IMR-90 (cell line): ENCODE measurements around the gene OR14K1. TPM values are rescaled to one million over a fixed set of nuclear protein-coding genes. Genes with fewer than 3 reads are reported as not detected.

Source experiments
- ATAC-seq: fragments of 200-7000 bp; cut with Tn5 transposase; 2 replicates; pipeline ENCODE4 v1.9.1; 2020; ENCODE audit warnings: low read depth, mild to moderate bottlenecking, moderate library complexity
- BruUV-seq: library from RNA; stranded (reverse); fragments of 400-500 nt; replicated peaks from 2 replicates; lab custom pipeline; 2021; lab: Mats Ljungman, UMichigan
- CTCF ChIA-PET: fragments of 300-600 bp; formaldehyde crosslinking; extraction: SDS; loops from one replicate; lab custom pipeline; 2021; ENCODE audit warnings: antibody characterized with exemption; lab: Yijun Ruan, JAX
- POLR2A ChIA-PET: fragments of 300-600 bp; sonication (Branson Sonifier 250); formaldehyde crosslinking; loops from one replicate; lab custom pipeline; 2022; ENCODE audit warnings: antibody characterized with exemption; ENCODE audit not compliant: unreplicated experiment; lab: Charles Lee
- DNase-seq: peaks from one replicate; pipeline ENCODE4 v3.0.0; 2013
- H2AFZ ChIP-seq: replicated peaks from 2 replicates; pipeline ENCODE3; 2013; ENCODE audit warnings: low read length, mild to moderate bottlenecking; ENCODE audit not compliant: poor library complexity
- H2AK5ac ChIP-seq: 2 replicates; pipeline ENCODE4 v1.6.1; 2013; ENCODE audit warnings: low read depth, low read length, inconsistent platforms
- H2AK9ac ChIP-seq: replicated peaks from 2 replicates; pipeline ENCODE3; 2013; ENCODE audit warnings: mild to moderate bottlenecking, low read depth, low read length, moderate library complexity; ENCODE audit not compliant: poor library complexity
- H2BK120ac ChIP-seq: 2 replicates; pipeline ENCODE4 v1.6.1; 2013; ENCODE audit warnings: low read depth, low read length, inconsistent platforms
- H2BK15ac ChIP-seq: 3 replicates; pipeline ENCODE4 v1.6.1; 2013; ENCODE audit warnings: low read depth, low read length, inconsistent platforms
- H2BK20ac ChIP-seq: 2 replicates; pipeline ENCODE4 v1.6.1; 2013; ENCODE audit warnings: low read depth, mild to moderate bottlenecking, inconsistent platforms, low read length, moderate library complexity
- H2BK5ac ChIP-seq: 2 replicates; pipeline ENCODE4 v1.6.1; 2013; ENCODE audit warnings: mild to moderate bottlenecking, low read depth, low read length, inconsistent platforms; ENCODE audit not compliant: poor library complexity, severe bottlenecking
- H3K14ac ChIP-seq: replicated peaks from 2 replicates; pipeline ENCODE4 v1.6.1; 2013; ENCODE audit warnings: low read depth, low read length, inconsistent platforms
- H3K18ac ChIP-seq: 2 replicates; pipeline ENCODE4 v1.6.1; 2013; ENCODE audit warnings: low read depth, low read length, control low read depth
- H3K23ac ChIP-seq: 2 replicates; pipeline ENCODE4 v1.6.1; 2013; ENCODE audit warnings: low read depth, low read length, inconsistent platforms
- H3K27ac ChIP-seq: 2 replicates; pipeline ENCODE4 v1.5.1; 2013; ENCODE audit warnings: mild to moderate bottlenecking, control low read depth, low read length; ENCODE audit not compliant: insufficient read depth
- H3K27me3 ChIP-seq: 2 replicates; pipeline ENCODE4 v1.6.1; 2013; ENCODE audit warnings: low read length; ENCODE audit not compliant: control insufficient read depth, insufficient read depth
- H3K36me3 ChIP-seq: 2 replicates; pipeline ENCODE4 v1.6.1; 2013; ENCODE audit warnings: low read length, mixed read lengths; ENCODE audit not compliant: control insufficient read depth, insufficient read depth
- H3K4ac ChIP-seq: 2 replicates; pipeline ENCODE4 v1.6.1; 2013; ENCODE audit warnings: low read depth, low read length, inconsistent platforms
- H3K4me1 ChIP-seq: 2 replicates; pipeline ENCODE4 v1.6.1; 2013; ENCODE audit warnings: low read length, mixed read lengths; ENCODE audit not compliant: control insufficient read depth, insufficient read depth
- H3K4me2 ChIP-seq: 2 replicates; pipeline ENCODE4 v1.6.1; 2013; ENCODE audit warnings: low read depth, mild to moderate bottlenecking, control low read depth, low read length, moderate library complexity
- H3K4me3 ChIP-seq: 2 replicates; pipeline ENCODE4 v1.5.1; 2013; ENCODE audit warnings: low read depth, mild to moderate bottlenecking, control low read depth, low read length, moderate library complexity; ENCODE audit not compliant: insufficient read depth
- H3K56ac ChIP-seq: 2 replicates; pipeline ENCODE4 v1.6.1; 2013; ENCODE audit warnings: low read length, inconsistent platforms; ENCODE audit not compliant: insufficient read depth; ENCODE audit errors: extremely low read depth
- H3K79me1 ChIP-seq, 2 experiments: 2 replicates each; pipeline ENCODE4 v1.6.1; 2013; ENCODE audit warnings: low read length in 2 of 2, inconsistent platforms in 1 of 2, low read depth in 1 of 2
- H3K9ac ChIP-seq: 2 replicates; pipeline ENCODE4 v1.6.1; 2013; ENCODE audit warnings: low read depth, low read length, control low read depth
- H3K9me1 ChIP-seq: 2 replicates; pipeline ENCODE4 v1.6.1; 2013; ENCODE audit warnings: low read length, inconsistent platforms; ENCODE audit not compliant: insufficient read depth
- H3K9me3 ChIP-seq: 2 replicates; pipeline ENCODE4 v1.6.1; 2013; ENCODE audit warnings: low read length; ENCODE audit not compliant: control insufficient read depth, insufficient read depth
- H4K20me1 ChIP-seq: 2 replicates; pipeline ENCODE4 v1.6.1; 2013; ENCODE audit warnings: low read length, inconsistent platforms; ENCODE audit not compliant: insufficient read depth
- H4K5ac ChIP-seq: 2 replicates; pipeline ENCODE4 v1.6.1; 2013; ENCODE audit warnings: mild to moderate bottlenecking, low read depth, low read length, control low read depth
- H4K8ac ChIP-seq, 2 experiments: 2 replicates each; pipeline ENCODE4 v1.6.1; 2013; ENCODE audit warnings: low read depth in 2 of 2, low read length in 2 of 2, control low read depth in 1 of 2, inconsistent platforms in 1 of 2
- H4K91ac ChIP-seq: 2 replicates; pipeline ENCODE4 v1.6.1; 2013; ENCODE audit warnings: low read depth, low read length, inconsistent platforms; ENCODE audit not compliant: insufficient read depth
- BHLHE40 ChIP-seq: fragments of 150-350 bp; IDR thresholded peaks from 2 replicates; pipeline ENCODE4 v1.6.1; 2016; ENCODE audit warnings: mild to moderate bottlenecking, low read depth, low read length
- MAZ ChIP-seq: IDR thresholded peaks from 2 replicates; pipeline ENCODE4 v1.6.1; 2012; ENCODE audit warnings: low read depth, mild to moderate bottlenecking, low read length, improper control_type of control experiment, moderate library complexity, borderline replicate concordance
- WGBS, 2 experiments: methylation state at CpG; one replicate each; pipeline versions ENCODE4 v1.1.5 to v1.1.7; 2013; ENCODE audit warnings: missing lambda C conversion rate in 2 of 2; ENCODE audit not compliant: insufficient read length in 1 of 2; ENCODE audit errors: extremely low coverage in 2 of 2; 5-methylcytosine and 5-hydroxymethylcytosine counted together
- dilution Hi-C: fragments of 300-500 bp; cut with HindIII; formaldehyde crosslinking; loops from one replicate; pipeline ENCODE4 v1.14.3; 2018; ENCODE audit warnings: low sequenced_read_pairs; ENCODE audit not compliant: unreplicated experiment
- in situ Hi-C: fragments of 300-500 bp; cut with MboI; formaldehyde crosslinking; loops from 3 replicates; pipeline ENCODE4 v1.14.3; 2019; ENCODE audit warnings: low sequenced_read_pairs, inconsistent platforms, mixed read lengths
- intact Hi-C: fragments of 100-400 bp; cut with micrococcal nuclease; formaldehyde crosslinking; loops from 2 replicates; pipeline ENCODE4 v1.10.0; 2022
- polyA plus RNA-seq, 3 experiments: library from polyadenylated mRNA; depleted of rRNA; stranded (reverse); fragments of >200 nt; gene quantifications; 2 replicates each; pipeline ENCODE4 v1.2.3, GENCODE V29; 2012; ENCODE audit warnings: low replicate concordance in 1 of 3
- total RNA-seq: library from RNA; depleted of rRNA; stranded (reverse); fragments of >200 nt; gene quantifications from 2 replicates; pipeline ENCODE4 v1.2.3, GENCODE V29; 2012

Gene OR14K1
- total and polyA plus RNA-seq, 2 of the 4 experiments (the other 2 are of a cell fraction) = not detected

DNA sequence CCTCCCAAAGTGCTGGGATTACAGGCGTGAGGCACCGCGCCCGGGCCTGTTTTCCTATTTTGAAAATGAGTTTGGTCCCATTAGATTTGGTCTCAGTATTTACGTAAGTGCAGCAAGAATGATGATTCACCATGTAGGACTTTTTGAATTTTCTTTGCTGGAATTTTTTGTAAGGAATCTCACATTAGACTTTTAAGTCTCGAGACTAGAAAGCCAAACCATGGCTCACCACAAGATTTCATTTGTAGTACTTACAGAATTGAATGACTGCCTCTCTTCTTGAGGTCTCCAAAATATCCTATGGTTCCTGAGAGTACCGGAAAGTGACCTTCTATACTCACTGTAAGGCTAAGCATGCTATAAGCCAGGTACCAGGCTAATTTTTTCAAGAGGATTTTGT lies 9.2 kb downstream of the OR14K1 start:
- DNase-seq = peak; percentile 37
- no TSS peak for BruUV-seq
- peaks cover 15% of the 10 kb centered on the region for H3K9me3 ChIP-seq
- no peaks in the 10 kb centered on the region for H3K27me3 ChIP-seq
- no peak overlapping the region for H4K5ac ChIP-seq
- H2BK20ac ChIP-seq = no peak overlapping the region
- intact Hi-C loops (no loop called here), in situ Hi-C loops (no loop called here), dilution Hi-C loops (no loop called here)
- no peaks in the 10 kb centered on the region for H3K4me1 ChIP-seq
- no peak overlapping the region for H3K18ac ChIP-seq
- ChIA-PET CTCF (no interaction called here), POLR2A (no interaction called here)
- no peak overlapping the region for H3K4me3 ChIP-seq
- H3K23ac ChIP-seq = no peak overlapping the region
- H2BK15ac ChIP-seq = no peak overlapping the region
- no peak overlapping the region for H4K91ac ChIP-seq
- no peak overlapping the region for H3K27ac ChIP-seq
- no peaks in the 10 kb centered on the region for H3K36me3 ChIP-seq
- H3K9me1 ChIP-seq = no peaks in the 10 kb centered on the region
- no peak overlapping the region for H3K4ac ChIP-seq
- ATAC-seq = no peak
- WGBS, 2 experiments = no CpG with 5 or more reads among the region's 7 CpGs
- no peaks in the 10 kb centered on the region for H4K20me1 ChIP-seq
- H2BK5ac ChIP-seq = peak overlapping the region; percentile 46
- no peak overlapping the region for H2AFZ ChIP-seq
- H2BK120ac ChIP-seq = no peak overlapping the region
- H2AK5ac ChIP-seq = no peak overlapping the region
- 0 out of 2 replicates have a peak, but pooled peaks have one; percentile 31 for TF ChIP-seq BHLHE40
- TF ChIP-seq MAZ = no peak
- no peak overlapping the region for H2AK9ac ChIP-seq
- H3K56ac ChIP-seq = no peak overlapping the region
- no peak overlapping the region for H4K8ac ChIP-seq
- H3K4me2 ChIP-seq = no peak overlapping the region; the same call in 1 of the 2 replicates
- H3K14ac ChIP-seq = no peak overlapping the region
- H3K79me1 ChIP-seq = no peaks in the 10 kb centered on the region
- H3K9ac ChIP-seq = no peak overlapping the region
